A549 treated with AZD9567 at 1 μM for 4 hours (cell line): ENCODE data around the gene S1PR4. TPM values are rescaled to one million over a fixed set of nuclear protein-coding genes. Genes with fewer than 3 reads are reported as not detected.

Source experiments
- total RNA-seq: library from RNA; stranded (reverse); fragments of 200-300 nt; extraction: Qiagen RNA extraction; gene quantifications from 5 replicates; pipeline ENCODE4 v1.2.3, GENCODE V29; 2022; ENCODE audit not compliant: insufficient read depth

S1PR4 gene
- total RNA-seq, result 0.07 to 0.09 TPM (median 0.08 TPM) in 3 of 5 replicates, not detected in the others

GRCh38 chr19:3178377-3178972 is at the start of gene S1PR4:
Gene S1PR4, plus strand, starts transcription at chr19:3178769. Its CDS starts 24 bp downstream, at chr19:3178793.

GRCh38 chr19:3135961-3136683 is 42.4 kb upstream of the S1PR4 start, which contains the start of gene GNA15:
Gene GNA15, plus strand, starts transcription at chr19:3136033. Its CDS starts 418 bp downstream, at chr19:3136451.

GRCh38 chr19:3185461-3186159 is 7.0 kb downstream of the S1PR4 start, which contains the start of gene NCLN:
Gene NCLN, plus strand, starts transcription at chr19:3185930. Its CDS starts 101 bp downstream, at chr19:3186031.

GRCh38 chr19:3224346-3225168 is 46.0 kb downstream of the S1PR4 start, which contains the start of gene CELF5:
Gene CELF5, plus strand, starts transcription at chr19:3224661. Its CDS starts 79 bp downstream, at chr19:3224740.

Other genes starting within 250 kb of the S1PR4 start
- gene ZNF77, start 233.8 kb upstream of the S1PR4 start, total RNA-seq, result 1.6 to 2.1 TPM (median 1.8 TPM) in 5 replicates
- 3.9 to 6.0 TPM (median 5.4 TPM) in 4 of 5 replicates, not detected in the other for gene TLE6, start 201.2 kb upstream of the S1PR4 start, total RNA-seq
- gene TLE2, start 149.5 kb upstream of the S1PR4 start, total RNA-seq, result 2.5 to 2.9 TPM (median 2.7 TPM) in 5 replicates
- gene TLE5, start 116.3 kb upstream of the S1PR4 start, total RNA-seq, result 191 to 242 TPM (median 235 TPM) in 5 replicates
- gene GNA11, start 84.4 kb upstream of the S1PR4 start, total RNA-seq, result 31.2 to 34.3 TPM (median 33.7 TPM) in 5 replicates
- gene GNA15, start 42.7 kb upstream of the S1PR4 start, total RNA-seq, result 0.05 to 0.08 TPM (median 0.05 TPM) in 4 of 5 replicates, not detected in the other
- 64.4 to 86.7 TPM (median 81.9 TPM) in 5 replicates for gene NCLN, start 7.2 kb downstream of the S1PR4 start, total RNA-seq
- 0.39 to 0.52 TPM (median 0.50 TPM) in 4 of 5 replicates, not detected in the other for gene CELF5, start 45.9 kb downstream of the S1PR4 start, total RNA-seq
- gene NFIC, start 187.8 kb downstream of the S1PR4 start, total RNA-seq, result 31.0 to 36.9 TPM (median 33.6 TPM) in 5 replicates